Activated CD4-positive, alpha-beta T cell treated with anti-CD3 and anti-CD28 coated beads, Interleukin-2, amount 10 ng/mL, durations not matched to agents 7 days and 5 days (primary cell): ENCODE data around the gene ZNF740. TPM values are rescaled to one million over a fixed set of nuclear protein-coding genes. Genes with fewer than 3 reads are reported as not detected.
"Not testable (repeated sequence)": the region's sequence is repeated elsewhere in the genome, so short reads cannot be mapped to it uniquely, and the experiment has no call there.

Experiments used
- CTCF ChIA-PET: fragments of 350-600 bp; sonication (Branson Sonifier 250); formaldehyde crosslinking; loops from one replicate; lab custom pipeline; 2021; ENCODE audit warnings: antibody characterized with exemption; lab: Charles Lee
- POLR2A ChIA-PET: fragments of 350-600 bp; sonication (Branson Sonifier 250); formaldehyde crosslinking; loops from one replicate; lab custom pipeline; 2021; ENCODE audit warnings: antibody characterized with exemption; lab: Charles Lee
- DNase-seq: peaks from one replicate; pipeline ENCODE4 v3.0.0-alpha.2; 2020
- H3K27ac Mint-ChIP-seq: one replicate; pipeline ENCODE4 v1.8.0; 2021; ENCODE audit warnings: mild to moderate bottlenecking, moderate library complexity, mixed read lengths
- H3K27me3 Mint-ChIP-seq: one replicate; pipeline ENCODE4 v1.8.0; 2021; ENCODE audit warnings: mixed read lengths
- H3K36me3 Mint-ChIP-seq: one replicate; pipeline ENCODE4 v1.8.0; 2021; ENCODE audit warnings: low read depth, mixed read lengths
- H3K4me1 Mint-ChIP-seq: one replicate; pipeline ENCODE4 v1.8.0; 2021; ENCODE audit warnings: mixed read lengths
- H3K4me3 Mint-ChIP-seq: one replicate; pipeline ENCODE4 v1.8.0; 2021; ENCODE audit warnings: mild to moderate bottlenecking, moderate library complexity, mixed read lengths
- H3K9me3 Mint-ChIP-seq: one replicate; pipeline ENCODE4 v1.8.0; 2021; ENCODE audit warnings: mixed read lengths
- total RNA-seq, 2 experiments: library from RNA; stranded (reverse); gene quantifications; one replicate each; pipeline ENCODE4 v1.2.3, GENCODE V29; 2021

ZNF740 gene
- total RNA-seq, 2 experiments from 2014 or later = 38.9 to 44.1 TPM

DNA sequence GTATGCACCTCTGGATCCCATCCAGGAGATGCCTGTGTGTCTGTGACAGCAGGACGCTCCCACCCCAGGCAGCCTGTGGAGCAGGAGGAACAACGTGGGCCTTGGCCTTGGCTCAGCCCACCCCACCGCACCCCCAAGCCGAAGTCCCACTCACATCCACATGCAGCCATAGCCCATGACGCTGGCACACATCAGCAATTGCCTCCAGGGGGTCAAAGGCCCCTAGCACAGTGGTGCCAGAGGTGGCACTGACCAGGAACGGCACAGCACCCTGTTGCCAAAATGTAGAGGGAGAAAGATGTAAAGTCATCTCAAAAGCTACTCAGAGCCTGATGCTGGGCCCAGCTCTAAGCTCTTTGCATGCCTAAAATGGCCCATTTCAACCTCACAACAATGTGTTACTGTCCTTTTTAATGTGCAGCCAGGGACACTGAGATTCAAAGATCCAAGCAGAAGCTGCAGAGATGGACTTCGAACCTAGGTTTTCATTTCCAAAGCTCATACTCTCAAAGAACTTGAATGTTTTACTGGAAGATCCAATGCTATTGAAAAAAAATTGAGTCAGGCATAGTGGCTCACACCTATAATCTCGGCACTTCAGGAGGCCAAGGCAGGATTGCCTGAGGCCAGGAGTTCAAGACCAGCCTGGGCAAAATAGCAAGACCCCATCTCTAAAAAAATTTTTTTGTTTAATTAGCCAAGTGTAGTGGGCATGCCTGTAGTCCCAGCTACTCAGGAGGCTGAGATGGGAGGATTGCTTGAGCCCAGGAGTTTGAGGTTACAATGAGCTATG, 19.2 kb upstream of the ZNF740 start:
- Mint-ChIP-seq H3K4me1 (peaks cover 9% of the 10 kb centered on the region), H3K9me3 (no peaks in the 10 kb centered on the region), H3K4me3 (no peak overlapping the region), H3K27ac (no peak overlapping the region), H3K36me3 (peaks cover 2% of the 10 kb centered on the region), H3K27me3 (no peaks in the 10 kb centered on the region)
- DNase-seq = no peak
- ChIA-PET POLR2A (no interaction called here), CTCF (interaction anchor here (0.8 to 5.1 kb wide), 11 partner anchors 11 to 160 kb away, joined by 3 to 33 read pairs (median 5); partner anchors contain the start of genes AAAS, CSAD, EIF4B and ZNF740)

DNA sequence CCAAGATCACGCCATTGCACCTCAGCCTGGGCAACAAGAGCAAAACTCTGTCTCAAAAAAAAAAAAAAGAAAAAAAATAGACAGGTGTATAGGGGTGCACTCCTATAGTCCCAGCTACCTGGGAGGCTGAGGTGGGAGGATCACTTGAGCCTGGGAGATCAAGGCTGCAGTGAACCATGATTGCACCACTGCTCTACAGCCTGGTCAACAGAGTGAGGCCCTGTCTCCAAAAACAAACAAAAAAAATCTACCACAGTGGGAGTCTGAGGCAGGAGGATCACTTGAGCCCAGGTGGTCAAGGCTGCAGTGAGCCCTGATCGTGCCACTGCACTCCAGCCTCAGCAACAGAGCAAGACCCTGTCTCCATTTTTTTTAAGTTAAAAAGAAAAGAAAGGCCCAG, 17.5 kb upstream of the ZNF740 start:
- not testable (repeated sequence) for DNase-seq, H3K27ac Mint-ChIP-seq, H3K36me3 Mint-ChIP-seq, H3K27me3 Mint-ChIP-seq, H3K9me3 Mint-ChIP-seq, H3K4me1 Mint-ChIP-seq, H3K4me3 Mint-ChIP-seq
- ChIA-PET CTCF (interaction anchor here (0.6 to 5.1 kb wide), 4 partner anchors 9 to 159 kb away, joined by 3 to 33 read pairs (median 16); partner anchors contain the start of genes AAAS, CSAD and ZNF740), POLR2A (interaction anchor here (0.7 kb wide), 1 partner anchor 34 kb away, joined by 4 read pairs; no protein-coding TSS in a partner anchor)

DNA sequence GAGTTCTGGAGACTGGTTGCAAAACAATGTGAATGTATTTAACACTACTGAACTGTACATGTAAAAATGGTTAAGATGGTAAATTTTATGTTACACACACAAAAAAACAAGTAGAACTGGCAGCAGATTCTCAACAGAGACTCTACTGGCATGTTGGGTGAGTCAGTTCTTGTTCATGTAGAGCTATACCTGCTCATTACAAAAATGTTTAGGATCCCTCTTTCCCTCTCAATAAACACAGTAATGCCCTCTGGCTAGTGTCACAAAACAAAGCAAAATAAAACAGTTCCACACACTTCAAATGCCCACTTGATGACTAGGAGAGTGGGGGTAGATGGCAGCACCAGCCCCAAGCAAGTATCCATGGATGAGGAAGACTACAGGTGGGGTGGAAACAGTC, 13.7 kb upstream of the ZNF740 start:
- H3K27me3 Mint-ChIP-seq = no peaks in the 10 kb centered on the region
- peaks cover 2% of the 10 kb centered on the region for H3K36me3 Mint-ChIP-seq
- no peaks in the 10 kb centered on the region for H3K9me3 Mint-ChIP-seq
- ChIA-PET POLR2A (no interaction called here), CTCF (interaction anchor here (0.6 to 1.0 kb wide), 4 partner anchors 23 to 229 kb away, joined by 3 to 4 read pairs (median 3); no protein-coding TSS in a partner anchor)
- no peak overlapping the region for H3K27ac Mint-ChIP-seq
- no peak overlapping the region for H3K4me3 Mint-ChIP-seq
- no peaks in the 10 kb centered on the region for H3K4me1 Mint-ChIP-seq
- no peak for DNase-seq

DNA sequence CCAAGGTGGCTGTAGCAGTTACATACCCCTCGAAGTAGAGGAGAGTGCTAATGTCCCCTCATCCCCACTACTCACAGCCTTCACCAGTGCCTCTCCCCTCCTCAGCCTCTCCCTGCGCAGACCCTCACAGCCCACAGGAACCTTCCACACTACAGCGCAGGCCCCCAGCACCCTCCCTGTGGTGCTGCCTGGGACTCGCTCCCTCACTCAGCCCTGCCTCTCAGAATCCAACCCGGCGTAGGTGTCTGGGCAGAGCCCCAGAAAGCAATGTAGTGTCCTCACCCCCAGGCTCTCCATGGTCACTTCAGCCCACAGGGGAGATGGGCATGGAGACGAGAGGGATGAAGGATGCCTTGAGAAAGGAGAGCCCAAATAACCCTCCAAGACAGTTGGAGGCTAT, 10.9 kb upstream of the ZNF740 start:
- Mint-ChIP-seq H3K27ac (no peak overlapping the region), H3K36me3 (no peaks in the 10 kb centered on the region), H3K4me3 (no peak overlapping the region), H3K27me3 (no peaks in the 10 kb centered on the region), H3K9me3 (no peaks in the 10 kb centered on the region), H3K4me1 (no peaks in the 10 kb centered on the region)
- no peak for DNase-seq
- CTCF ChIA-PET = no interaction called here
- POLR2A ChIA-PET = no interaction called here

DNA sequence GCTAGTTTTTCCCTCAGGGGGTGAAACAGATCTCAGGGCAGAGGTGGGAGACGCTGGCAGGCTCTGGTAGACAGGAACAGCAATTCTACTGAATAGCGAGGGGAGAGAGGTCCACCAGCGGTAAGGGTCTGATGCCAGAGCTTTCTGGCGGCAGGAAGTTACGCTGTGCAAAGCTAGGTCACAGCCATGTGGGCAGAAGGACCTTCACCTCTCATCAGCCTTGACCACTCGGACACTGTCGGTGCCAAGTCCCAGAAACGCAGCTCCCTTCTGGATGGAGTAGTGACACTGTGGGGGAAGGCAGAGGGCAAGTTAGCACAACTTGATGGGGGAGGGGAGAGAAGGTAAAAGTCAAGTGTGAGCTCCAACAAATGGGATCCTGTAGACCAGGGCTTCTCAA, 10.3 kb upstream of the ZNF740 start:
- no peak overlapping the region for H3K27ac Mint-ChIP-seq
- H3K36me3 Mint-ChIP-seq = no peaks in the 10 kb centered on the region
- ChIA-PET CTCF (interaction anchor here (1.1 to 1.7 kb wide), 2 partner anchors 38 to 148 kb away, joined by 3 read pairs; no protein-coding TSS in a partner anchor), POLR2A (no interaction called here)
- DNase-seq = no peak
- no peaks in the 10 kb centered on the region for H3K27me3 Mint-ChIP-seq
- no peaks in the 10 kb centered on the region for H3K9me3 Mint-ChIP-seq
- peaks cover 4% of the 10 kb centered on the region for H3K4me1 Mint-ChIP-seq
- no peak overlapping the region for H3K4me3 Mint-ChIP-seq

DNA sequence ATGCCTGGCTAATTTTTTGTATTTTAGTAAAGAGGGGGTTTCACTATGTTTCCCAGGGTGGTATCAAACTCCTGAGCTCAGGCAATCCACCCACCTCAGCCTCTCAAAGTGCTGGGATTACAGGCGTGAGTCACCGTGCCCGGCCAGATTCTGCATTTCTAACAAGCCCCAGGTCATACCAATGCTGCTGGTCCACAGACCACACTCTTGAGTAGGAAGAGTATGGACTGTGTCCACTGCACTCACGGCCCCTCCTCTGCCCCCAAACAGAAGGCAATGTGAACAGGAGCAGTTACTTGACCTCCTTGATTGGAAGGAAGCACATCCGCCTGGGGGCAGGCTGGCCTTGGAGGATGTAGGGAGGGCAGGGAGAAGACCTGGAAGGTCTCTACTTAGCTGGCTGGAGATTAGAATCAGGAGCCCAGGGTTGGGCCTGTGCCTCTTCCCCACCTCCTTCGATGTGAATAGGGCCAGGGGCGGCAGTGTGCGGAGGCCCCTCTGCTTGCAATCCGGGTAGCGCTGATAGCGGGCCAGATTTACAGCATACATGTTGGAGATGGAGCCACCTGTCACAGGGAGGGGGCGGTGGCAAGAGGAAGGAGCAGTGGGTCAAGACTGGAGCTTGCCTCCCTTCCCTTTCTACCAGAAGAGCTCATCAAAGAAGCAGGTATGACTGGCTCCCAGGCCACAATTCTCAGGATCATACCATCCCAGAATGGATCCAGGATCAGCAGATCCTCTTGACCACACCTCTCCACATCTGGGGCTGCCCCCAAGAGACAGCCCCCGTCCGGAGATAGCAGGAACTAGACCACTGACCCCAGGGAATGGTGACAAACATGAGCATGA, 9.4 kb upstream of the ZNF740 start:
- peak overlapping the region; percentile 52 for H3K27ac Mint-ChIP-seq
- peaks cover 11% of the 10 kb centered on the region for H3K4me1 Mint-ChIP-seq
- no peak for DNase-seq
- no peaks in the 10 kb centered on the region for H3K27me3 Mint-ChIP-seq
- ChIA-PET POLR2A (no interaction called here), CTCF (interaction anchor here (0.6 to 3.2 kb wide), 4 partner anchors 11 to 147 kb away, joined by 3 to 29 read pairs (median 3); no protein-coding TSS in a partner anchor)
- H3K36me3 Mint-ChIP-seq = peaks cover 2% of the 10 kb centered on the region
- H3K9me3 Mint-ChIP-seq = no peaks in the 10 kb centered on the region
- H3K4me3 Mint-ChIP-seq = no peak overlapping the region

DNA sequence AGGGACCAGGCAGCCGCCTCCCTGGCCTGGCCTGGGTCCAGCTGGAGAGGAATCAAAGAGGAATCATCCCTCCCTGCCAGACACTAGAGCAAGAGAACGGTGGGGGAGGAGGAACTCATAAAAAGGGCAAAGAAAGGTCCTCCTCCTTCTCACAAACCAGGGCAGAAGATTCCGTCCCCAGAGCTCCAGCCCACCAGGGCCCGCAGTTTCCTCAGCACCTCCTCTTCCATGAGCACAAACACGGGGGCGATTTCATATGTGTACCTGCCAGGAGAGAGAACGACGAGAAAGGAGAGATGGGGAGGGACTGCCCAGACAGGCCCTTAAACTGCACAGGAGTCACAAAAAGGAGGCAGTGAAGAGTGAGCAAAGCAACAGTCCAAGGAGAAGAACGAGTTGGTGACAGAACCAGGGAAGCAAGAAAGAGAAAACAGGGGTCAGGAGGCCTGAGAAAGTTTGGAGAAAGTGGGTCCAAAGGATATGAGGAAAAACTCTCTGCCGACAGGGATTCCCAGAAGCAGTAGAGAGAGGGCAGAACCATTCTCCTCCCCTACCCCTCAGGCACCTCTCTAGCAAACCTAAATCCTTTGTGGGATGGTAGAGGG, 8.7 kb upstream of the ZNF740 start:
- Mint-ChIP-seq H3K4me3 (no peak overlapping the region), H3K27ac (peak overlapping the region; percentile 52), H3K36me3 (peaks cover 2% of the 10 kb centered on the region), H3K9me3 (no peaks in the 10 kb centered on the region), H3K27me3 (no peaks in the 10 kb centered on the region), H3K4me1 (peaks cover 11% of the 10 kb centered on the region)
- ChIA-PET POLR2A (no interaction called here), CTCF (interaction anchor here (1.4 to 3.2 kb wide), 3 partner anchors 9 to 37 kb away, joined by 3 to 29 read pairs (median 4); partner anchors contain the start of gene CSAD)
- DNase-seq = no peak

DNA sequence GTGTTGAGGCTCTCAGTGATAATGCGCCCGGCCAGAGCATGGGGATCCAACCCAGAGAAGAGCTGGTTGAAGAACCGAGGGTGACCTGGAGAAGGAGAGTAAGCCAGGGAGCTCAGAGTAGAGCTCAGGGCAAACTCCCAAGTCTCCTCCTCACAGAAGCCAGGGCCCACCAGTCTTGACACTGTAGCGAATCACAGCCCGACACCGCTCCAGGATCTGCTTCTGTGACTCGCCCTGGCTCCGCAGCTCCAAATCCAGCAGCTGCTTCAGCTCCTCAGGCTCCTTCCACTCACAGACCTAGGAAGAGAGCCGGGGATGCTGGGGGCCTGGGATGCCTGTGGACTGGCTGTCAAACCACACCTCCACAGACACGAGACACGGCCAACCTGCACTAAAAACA, 8.2 kb upstream of the ZNF740 start:
- no peak overlapping the region for H3K4me3 Mint-ChIP-seq
- ChIA-PET POLR2A (no interaction called here), CTCF (interaction anchor here (1.4 to 3.2 kb wide), 2 partner anchors 9 to 12 kb away, joined by 4 to 29 read pairs; partner anchors contain the start of gene CSAD)
- H3K27ac Mint-ChIP-seq = no peak overlapping the region
- no peaks in the 10 kb centered on the region for H3K9me3 Mint-ChIP-seq
- H3K4me1 Mint-ChIP-seq = peaks cover 13% of the 10 kb centered on the region
- no peak for DNase-seq
- peaks cover 2% of the 10 kb centered on the region for H3K36me3 Mint-ChIP-seq
- no peaks in the 10 kb centered on the region for H3K27me3 Mint-ChIP-seq

DNA sequence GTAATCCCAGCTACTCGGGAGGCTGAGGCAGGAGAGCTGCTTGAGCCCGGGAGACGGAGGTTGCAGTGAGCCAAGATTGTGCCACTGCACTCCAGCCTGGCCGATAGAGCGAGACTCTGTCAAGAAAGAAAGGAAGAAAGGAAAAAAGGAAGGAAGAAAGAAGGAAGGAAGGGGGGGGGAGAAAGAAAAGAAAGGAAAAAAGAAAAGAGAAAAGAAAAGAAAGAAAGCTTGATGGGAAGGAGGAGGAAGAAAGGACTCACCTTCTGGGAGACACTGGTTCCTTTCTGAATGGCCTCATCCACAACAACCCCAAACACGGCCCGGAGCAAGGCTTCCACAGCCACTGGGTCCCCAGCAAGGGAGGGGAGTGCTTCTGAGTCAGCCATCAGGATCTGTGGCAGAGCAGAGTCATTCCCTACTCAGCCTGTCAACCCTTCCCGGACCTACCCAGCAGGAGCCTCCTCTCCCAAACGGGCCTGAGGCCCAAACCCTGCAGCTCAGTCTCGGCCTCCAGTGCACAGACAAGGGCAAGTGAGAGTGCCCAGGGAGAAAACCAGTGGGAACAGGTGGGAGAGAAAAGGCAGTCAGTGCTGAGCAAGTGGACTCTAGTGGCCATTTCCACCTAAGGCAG, 7.3 kb upstream of the ZNF740 start:
- Mint-ChIP-seq H3K4me1 (peaks cover 13% of the 10 kb centered on the region), H3K4me3 (no peak overlapping the region), H3K36me3 (peaks cover 2% of the 10 kb centered on the region), H3K9me3 (no peaks in the 10 kb centered on the region), H3K27ac (no peak overlapping the region), H3K27me3 (no peaks in the 10 kb centered on the region)
- POLR2A ChIA-PET = no interaction called here
- DNase-seq = no peak
- CTCF ChIA-PET = interaction anchor here (1.4 to 3.2 kb wide), 3 partner anchors 8 to 94 kb away, joined by 4 to 29 read pairs (median 5); partner anchors contain the start of genes CSAD and ESPL1

DNA sequence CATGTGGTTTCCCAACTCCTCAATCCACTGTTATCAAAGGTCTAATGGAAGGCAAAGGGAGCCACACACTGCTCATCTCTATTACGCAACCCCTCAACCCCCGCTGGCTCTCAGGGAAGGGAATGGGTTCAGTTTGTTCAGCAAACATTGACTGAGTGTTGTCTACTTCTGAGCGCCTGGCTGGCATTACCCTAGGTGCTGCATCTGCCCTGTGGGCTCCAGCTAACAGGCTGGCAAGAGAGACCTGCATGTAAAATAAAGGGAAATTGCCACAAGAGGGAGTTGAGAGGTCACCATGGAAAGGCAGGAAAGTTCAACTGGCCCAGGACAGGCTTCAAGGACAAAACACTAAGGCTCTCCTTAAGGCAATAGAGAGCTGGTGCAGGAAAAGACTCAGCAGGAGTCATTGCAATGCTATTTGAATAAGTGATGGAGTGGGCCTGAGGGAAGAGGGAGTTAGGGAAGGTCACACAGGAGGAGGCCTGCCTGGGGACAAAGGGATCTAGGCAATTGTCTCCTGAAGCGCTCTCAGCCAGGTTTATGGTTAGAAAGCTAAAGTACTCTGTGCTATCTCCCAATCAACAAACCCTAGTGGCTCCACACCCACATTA, 5.5 kb upstream of the ZNF740 start:
- no peak overlapping the region for H3K4me3 Mint-ChIP-seq
- no peak overlapping the region for H3K27ac Mint-ChIP-seq
- peaks cover 2% of the 10 kb centered on the region for H3K36me3 Mint-ChIP-seq
- ChIA-PET POLR2A (no interaction called here), CTCF (interaction anchor here (1.8 to 1.9 kb wide), 2 partner anchors 16 to 93 kb away, joined by 5 to 9 read pairs; partner anchors contain the start of gene ESPL1)
- peaks cover 26% of the 10 kb centered on the region for H3K4me1 Mint-ChIP-seq
- no peaks in the 10 kb centered on the region for H3K27me3 Mint-ChIP-seq
- no peak for DNase-seq
- no peaks in the 10 kb centered on the region for H3K9me3 Mint-ChIP-seq

DNA sequence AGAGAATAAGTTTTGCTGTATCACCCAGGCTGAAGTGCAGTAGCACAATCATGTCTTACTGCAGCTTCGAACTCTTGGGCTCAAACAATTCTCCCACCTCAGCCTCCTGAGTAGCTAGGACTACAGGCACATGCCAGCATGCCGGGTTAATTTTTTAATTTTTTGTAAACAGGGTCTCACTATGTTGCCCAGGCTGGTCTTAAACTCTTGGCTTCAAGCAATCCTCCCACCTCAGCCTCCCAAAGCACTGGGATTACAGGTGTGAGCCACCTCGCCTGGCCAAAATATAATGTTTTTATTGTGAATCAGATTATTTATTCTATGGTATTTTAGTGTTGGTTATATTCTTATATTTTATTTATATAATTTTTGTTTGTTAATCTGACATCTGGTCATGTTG, 3.8 kb upstream of the ZNF740 start:
- peaks cover 34% of the 10 kb centered on the region for H3K4me1 Mint-ChIP-seq
- H3K27me3 Mint-ChIP-seq = no peaks in the 10 kb centered on the region
- no peaks in the 10 kb centered on the region for H3K9me3 Mint-ChIP-seq
- CTCF ChIA-PET = interaction anchor here (0.7 to 1.9 kb wide), 4 partner anchors 17 to 144 kb away, joined by 3 to 9 read pairs (median 3); no protein-coding TSS in a partner anchor
- H3K27ac Mint-ChIP-seq = no peak overlapping the region
- DNase-seq = no peak
- H3K4me3 Mint-ChIP-seq = no peak overlapping the region
- H3K36me3 Mint-ChIP-seq = peaks cover 9% of the 10 kb centered on the region
- POLR2A ChIA-PET = no interaction called here
